KMS-11 (cell line): Measurements from ENCODE around the gene MAGI2.
"Not testable (repeated sequence)": the region's sequence is repeated elsewhere in the genome, so short reads cannot be mapped to it uniquely, and the experiment has no call there.

Experiments
- H2AFZ ChIP-seq: fragments of 200-600 bp; sonication (generic); 2 replicates; pipeline ENCODE4 v1.6.1; 2016; ENCODE audit warnings: antibody characterized with exemption, mixed run types, low read depth
- H3K27ac ChIP-seq: fragments of 200-600 bp; sonication (generic); 2 replicates; pipeline ENCODE4 v1.6.1; 2016; ENCODE audit warnings: mild to moderate bottlenecking, mixed run types
- H3K27me3 ChIP-seq: fragments of 200-600 bp; sonication (generic); 2 replicates; pipeline ENCODE4 v1.6.1; 2017; ENCODE audit warnings: mild to moderate bottlenecking, low read depth, mixed run types, moderate library complexity; ENCODE audit not compliant: insufficient read depth
- H3K36me3 ChIP-seq: fragments of 200-600 bp; sonication (generic); 2 replicates; pipeline ENCODE4 v1.6.1; 2017; ENCODE audit warnings: mild to moderate bottlenecking, mixed run types; ENCODE audit not compliant: insufficient read depth
- H3K4me1 ChIP-seq: fragments of 200-600 bp; sonication (generic); 2 replicates; pipeline ENCODE4 v1.6.1; 2016; ENCODE audit warnings: mild to moderate bottlenecking, low read depth, mixed run types; ENCODE audit not compliant: poor library complexity, severe bottlenecking
- H3K4me2 ChIP-seq: fragments of 200-600 bp; sonication (generic); 2 replicates; pipeline ENCODE4 v1.7.0; 2016; ENCODE audit warnings: mild to moderate bottlenecking, mixed run types
- H3K4me3 ChIP-seq: fragments of 200-600 bp; sonication (generic); IDR thresholded peaks from 2 replicates; pipeline ENCODE4 v1.6.1; 2017; ENCODE audit warnings: low read depth, low read length, mixed read lengths; ENCODE audit not compliant: insufficient read depth
- H3K79me2 ChIP-seq: fragments of 200-600 bp; sonication (generic); 2 replicates; pipeline ENCODE4 v1.6.1; 2016; ENCODE audit warnings: low read depth, mixed run types; ENCODE audit not compliant: insufficient read depth
- H3K9ac ChIP-seq: fragments of 200-600 bp; sonication (generic); 2 replicates; pipeline ENCODE4 v1.6.1; 2016; ENCODE audit warnings: mild to moderate bottlenecking, mixed run types
- H4K20me1 ChIP-seq: fragments of 200-600 bp; sonication (generic); 2 replicates; pipeline ENCODE4 v1.6.1; 2016; ENCODE audit warnings: mild to moderate bottlenecking, mixed run types; ENCODE audit not compliant: insufficient read depth
- TF ChIP-seq, protein P1 (sequence below): fragments of 200-600 bp; sonication (generic); conservative IDR thresholded peaks from 2 replicates; pipeline ENCODE4 v1.6.1; 2017; ENCODE audit warnings: low read depth, mild to moderate bottlenecking, antibody characterized with exemption, low read length, moderate library complexity, mixed read lengths

MAGI2 gene

DNA sequence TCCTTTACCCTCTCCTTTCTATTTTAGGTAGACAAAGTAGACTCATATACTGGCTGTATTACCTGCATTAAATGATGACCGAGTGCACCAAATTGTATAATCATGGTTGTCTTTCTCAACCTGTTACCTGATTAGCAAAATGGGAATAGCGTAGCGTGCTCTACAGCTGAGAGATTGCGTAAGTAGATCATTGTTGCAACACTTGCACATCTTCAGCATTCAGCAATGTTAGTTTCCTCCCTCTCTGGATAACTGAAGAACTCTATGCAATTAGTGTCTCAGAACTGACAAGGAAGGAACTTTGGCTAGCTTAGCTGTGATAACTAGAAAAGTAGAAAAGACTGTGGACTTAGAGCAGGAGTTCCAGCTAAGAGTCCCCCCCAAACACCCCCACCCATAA lies 867.5 kb downstream of the MAGI2 start:
- Histone ChIP-seq H2AFZ (no peak overlapping the region), H3K4me3 (no peak overlapping the region), H3K9ac (no peak overlapping the region), H3K4me1 (no peaks in the 10 kb centered on the region), H3K79me2 (no peaks in the 10 kb centered on the region), H3K4me2 (no peak overlapping the region), H3K27me3 (no peaks in the 10 kb centered on the region), H4K20me1 (no peaks in the 10 kb centered on the region), H3K27ac (no peak overlapping the region), H3K36me3 (no peaks in the 10 kb centered on the region)
- TF ChIP-seq, protein P1, sequence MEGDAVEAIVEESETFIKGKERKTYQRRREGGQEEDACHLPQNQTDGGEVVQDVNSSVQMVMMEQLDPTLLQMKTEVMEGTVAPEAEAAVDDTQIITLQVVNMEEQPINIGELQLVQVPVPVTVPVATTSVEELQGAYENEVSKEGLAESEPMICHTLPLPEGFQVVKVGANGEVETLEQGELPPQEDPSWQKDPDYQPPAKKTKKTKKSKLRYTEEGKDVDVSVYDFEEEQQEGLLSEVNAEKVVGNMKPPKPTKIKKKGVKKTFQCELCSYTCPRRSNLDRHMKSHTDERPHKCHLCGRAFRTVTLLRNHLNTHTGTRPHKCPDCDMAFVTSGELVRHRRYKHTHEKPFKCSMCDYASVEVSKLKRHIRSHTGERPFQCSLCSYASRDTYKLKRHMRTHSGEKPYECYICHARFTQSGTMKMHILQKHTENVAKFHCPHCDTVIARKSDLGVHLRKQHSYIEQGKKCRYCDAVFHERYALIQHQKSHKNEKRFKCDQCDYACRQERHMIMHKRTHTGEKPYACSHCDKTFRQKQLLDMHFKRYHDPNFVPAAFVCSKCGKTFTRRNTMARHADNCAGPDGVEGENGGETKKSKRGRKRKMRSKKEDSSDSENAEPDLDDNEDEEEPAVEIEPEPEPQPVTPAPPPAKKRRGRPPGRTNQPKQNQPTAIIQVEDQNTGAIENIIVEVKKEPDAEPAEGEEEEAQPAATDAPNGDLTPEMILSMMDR: no peak

DNA sequence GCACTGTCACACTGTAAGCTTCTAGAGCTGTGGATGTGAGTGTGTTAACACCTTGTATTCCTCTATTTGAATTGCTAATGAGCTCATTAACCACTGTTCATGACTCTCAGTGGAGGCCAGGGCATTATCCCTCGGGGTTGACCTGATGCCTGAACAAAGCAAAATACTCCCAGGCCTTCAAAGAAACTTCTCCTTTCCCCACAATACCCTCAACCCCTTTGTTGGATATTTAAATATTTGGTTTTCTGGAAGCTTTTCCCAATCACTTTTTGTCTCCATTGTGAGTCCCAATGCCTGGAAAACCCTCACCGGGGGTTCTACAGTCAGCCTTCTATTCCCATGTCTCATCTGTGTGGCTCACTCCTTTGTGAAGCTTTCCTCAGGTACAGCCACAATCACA lies 874.8 kb downstream of the MAGI2 start:
- no peaks in the 10 kb centered on the region for H3K36me3 ChIP-seq
- H3K4me2 ChIP-seq: no peak overlapping the region
- H3K4me1 ChIP-seq: no peaks in the 10 kb centered on the region
- H4K20me1 ChIP-seq: no peaks in the 10 kb centered on the region
- no peak overlapping the region for H2AFZ ChIP-seq
- H3K79me2 ChIP-seq: no peaks in the 10 kb centered on the region
- no peak overlapping the region for H3K4me3 ChIP-seq
- TF ChIP-seq, protein P1: no peak
- no peaks in the 10 kb centered on the region for H3K27me3 ChIP-seq
- no peak overlapping the region for H3K9ac ChIP-seq
- H3K27ac ChIP-seq: no peak overlapping the region

DNA sequence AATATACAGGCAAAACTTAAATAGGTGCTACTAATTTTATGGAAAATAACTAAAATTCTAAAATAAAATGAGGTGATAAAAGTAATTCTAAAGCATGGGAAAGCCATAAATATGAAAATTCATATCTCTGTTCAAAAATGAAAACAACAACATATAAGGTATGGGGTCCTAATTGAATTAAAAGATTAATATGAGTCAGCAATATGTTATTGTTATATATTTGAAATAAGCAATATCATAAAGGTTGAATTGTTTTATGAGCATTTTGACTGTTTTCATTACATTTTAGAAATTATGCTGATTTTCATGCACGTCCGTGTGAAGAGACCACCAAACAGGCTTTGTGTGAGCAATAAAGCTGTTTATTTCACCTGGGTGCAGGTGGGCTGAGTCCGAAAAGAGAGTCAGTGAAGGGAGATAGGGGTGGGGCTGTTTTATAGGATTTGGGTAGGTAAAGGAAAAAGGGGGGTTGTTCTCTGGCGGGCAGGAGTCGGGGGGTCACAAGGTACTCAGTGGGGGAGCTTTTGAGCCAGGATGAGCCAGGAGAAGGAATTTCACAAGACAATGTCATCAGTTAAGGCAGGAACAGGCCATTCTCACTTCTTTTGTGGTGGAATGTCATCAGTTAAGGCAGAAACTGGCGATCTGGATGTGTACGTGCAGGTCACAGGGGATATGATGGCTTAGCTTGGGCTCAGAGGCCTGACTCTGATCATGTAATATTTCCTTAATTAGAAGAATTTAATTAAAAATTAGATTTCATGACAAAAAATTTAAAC lies 876.1 kb downstream of the MAGI2 start:
- H3K27me3 ChIP-seq, H2AFZ ChIP-seq, H3K27ac ChIP-seq, H3K4me3 ChIP-seq, H3K79me2 ChIP-seq, H3K36me3 ChIP-seq, H3K4me2 ChIP-seq, H3K9ac ChIP-seq, H4K20me1 ChIP-seq, H3K4me1 ChIP-seq: not testable (repeated sequence)

GRCh38 chr7:78576236-78576635 lies 877.2 kb downstream of the MAGI2 start:
- H3K27me3 ChIP-seq: no peaks in the 10 kb centered on the region
- H3K4me3 ChIP-seq: no peak overlapping the region
- H3K9ac ChIP-seq: no peak overlapping the region
- H3K4me1 ChIP-seq: no peaks in the 10 kb centered on the region
- no peak overlapping the region for H3K4me2 ChIP-seq
- no peak overlapping the region for H2AFZ ChIP-seq
- H4K20me1 ChIP-seq: no peaks in the 10 kb centered on the region
- H3K27ac ChIP-seq: no peak overlapping the region
- TF ChIP-seq, protein P1: no peak
- no peaks in the 10 kb centered on the region for H3K36me3 ChIP-seq
- H3K79me2 ChIP-seq: no peaks in the 10 kb centered on the region

- H3K27me3 ChIP-seq: no peaks in the 10 kb centered on the region
- H2AFZ ChIP-seq: no peak overlapping the region
- H3K4me1 ChIP-seq: no peaks in the 10 kb centered on the region
- no peaks in the 10 kb centered on the region for H3K79me2 ChIP-seq
- no peak overlapping the region for H3K27ac ChIP-seq
- no peak overlapping the region for H3K4me3 ChIP-seq
- H3K36me3 ChIP-seq: no peaks in the 10 kb centered on the region
- no peak overlapping the region for H3K9ac ChIP-seq
- TF ChIP-seq, protein P1: no peak
- H3K4me2 ChIP-seq: no peak overlapping the region
- H4K20me1 ChIP-seq: no peaks in the 10 kb centered on the region
Measured at GRCh38 chr7:78571292-78571691, 882.2 kb downstream of the MAGI2 start.
